Measurements from ENCODE around the gene H3-3A.
"Not testable (repeated sequence)": the region's sequence is repeated elsewhere in the genome, so short reads cannot be mapped to it uniquely, and the experiment has no call there.

The H3-3A gene

DNA sequence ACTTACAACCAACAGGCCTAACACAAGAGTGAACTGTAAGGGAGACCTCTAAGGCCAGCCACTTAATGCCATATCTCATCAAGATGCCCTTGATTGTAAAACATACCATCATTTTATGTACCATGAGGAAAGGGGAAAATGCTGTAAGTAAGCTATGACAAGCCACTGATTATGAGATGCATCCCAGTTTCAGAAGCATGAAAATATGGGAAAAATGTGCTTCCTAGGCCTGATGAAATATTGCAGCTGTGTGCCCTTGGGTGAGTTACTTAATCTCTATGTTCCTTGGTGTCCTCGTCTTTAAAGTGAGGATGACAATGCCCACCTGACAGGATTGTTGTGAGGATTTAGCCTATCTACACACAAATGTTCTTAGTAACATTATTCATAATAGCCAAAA is 28.9 kb downstream of the H3-3A start:
- no peaks in the 10 kb centered on the region for H3K9me3 Mint-ChIP-seq
- H3K4me3 Mint-ChIP-seq = no peak overlapping the region
- peaks cover 5% of the 10 kb centered on the region for H3K27me3 Mint-ChIP-seq
- no peaks in the 10 kb centered on the region for H3K36me3 Mint-ChIP-seq (ENCODE audit: low read depth)
- no peak overlapping the region for H3K27ac Mint-ChIP-seq
- H3K4me1 Mint-ChIP-seq (ENCODE audit: low read depth) = no peaks in the 10 kb centered on the region

DNA sequence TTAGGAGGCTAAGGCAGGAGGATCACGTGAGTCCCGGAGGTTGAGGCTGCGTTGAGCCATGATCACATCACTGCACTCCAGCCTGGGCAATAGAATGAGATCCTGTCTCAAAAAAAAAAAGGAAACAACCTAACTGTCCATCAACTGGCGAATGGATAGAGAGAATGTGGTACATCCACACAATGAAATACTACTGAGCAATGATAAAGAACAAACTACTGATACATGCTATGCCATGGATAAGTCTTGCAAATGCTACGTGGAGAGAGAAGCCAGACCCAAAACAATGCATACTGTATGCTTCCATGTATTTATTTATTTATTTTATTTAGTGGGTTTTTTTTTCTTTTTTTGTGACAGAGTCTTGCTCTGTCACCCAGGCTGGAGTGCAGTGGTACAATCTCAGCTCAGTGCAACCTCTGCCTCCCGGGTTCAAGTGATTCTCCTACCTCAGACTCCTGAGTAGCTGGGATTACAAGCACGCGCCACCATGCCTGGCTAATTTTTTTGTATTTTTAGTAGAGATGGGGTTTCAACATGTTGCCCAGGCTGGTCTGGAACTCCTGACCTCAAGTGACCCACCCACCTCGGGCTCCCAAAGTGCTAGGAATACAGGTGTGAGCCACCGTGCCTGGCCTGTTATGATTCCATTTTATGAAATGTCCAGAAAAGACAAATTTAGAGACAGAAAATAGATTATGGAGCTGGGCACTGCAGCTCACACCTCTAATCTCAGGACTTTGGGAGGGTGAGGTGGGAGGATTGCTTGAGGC is 29.7 kb downstream of the H3-3A start:
- not testable (repeated sequence) for H3K27me3 Mint-ChIP-seq; H3K9me3 Mint-ChIP-seq; H3K27ac Mint-ChIP-seq; H3K4me1 Mint-ChIP-seq (ENCODE audit: low read depth); H3K4me3 Mint-ChIP-seq; H3K36me3 Mint-ChIP-seq (ENCODE audit: low read depth)

DNA sequence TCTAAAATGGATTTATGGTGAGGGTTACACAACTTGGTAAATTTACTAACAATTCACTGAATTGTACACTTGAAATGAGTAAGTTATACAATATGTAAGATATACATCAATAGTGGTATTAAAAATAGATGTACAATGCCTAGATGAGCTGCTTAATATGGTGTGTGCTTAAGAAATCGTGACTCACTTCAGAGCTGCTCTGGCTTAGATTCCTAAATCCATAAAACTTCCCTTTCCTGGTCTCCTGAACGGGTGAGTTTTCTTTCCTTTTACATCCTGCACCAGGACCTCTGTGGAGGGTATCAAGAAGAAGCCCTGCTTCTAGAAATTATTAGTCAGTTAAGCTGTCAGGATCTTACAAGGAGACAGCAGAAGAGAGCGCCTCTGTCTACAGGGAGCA is 30.4 kb downstream of the H3-3A start:
- H3K9me3 Mint-ChIP-seq = no peaks in the 10 kb centered on the region
- no peaks in the 10 kb centered on the region for H3K4me1 Mint-ChIP-seq (ENCODE audit: low read depth)
- no peak overlapping the region for H3K27ac Mint-ChIP-seq
- no peak overlapping the region for H3K4me3 Mint-ChIP-seq
- H3K27me3 Mint-ChIP-seq = peaks cover 5% of the 10 kb centered on the region
- H3K36me3 Mint-ChIP-seq (ENCODE audit: low read depth) = no peaks in the 10 kb centered on the region

DNA sequence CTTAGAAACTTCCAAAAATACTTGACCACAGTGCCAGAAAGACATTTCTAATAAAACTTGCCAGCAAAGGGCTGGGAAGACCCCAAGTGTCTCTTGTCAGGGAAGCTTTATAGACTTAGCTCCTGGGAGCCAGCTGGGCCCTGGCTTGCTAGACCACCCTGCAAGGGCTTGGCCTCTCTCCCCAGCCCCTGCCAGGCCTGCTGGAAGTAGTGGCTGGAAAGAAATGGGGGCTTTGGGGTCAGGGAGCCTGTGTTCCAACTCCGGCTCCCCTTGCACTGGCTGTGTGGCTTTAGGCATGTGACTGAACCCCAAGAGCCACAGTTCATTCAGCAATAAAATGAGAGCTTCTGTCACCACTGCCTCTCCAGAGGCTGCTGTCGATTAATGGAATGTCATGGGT is 31.1 kb downstream of the H3-3A start:
- Mint-ChIP-seq H3K9me3 (no peaks in the 10 kb centered on the region), H3K4me3 (no peak overlapping the region), H3K27me3 (peaks cover 5% of the 10 kb centered on the region), H3K4me1 (ENCODE audit: low read depth) (no peaks in the 10 kb centered on the region), H3K36me3 (ENCODE audit: low read depth) (no peaks in the 10 kb centered on the region), H3K27ac (no peak overlapping the region)

DNA sequence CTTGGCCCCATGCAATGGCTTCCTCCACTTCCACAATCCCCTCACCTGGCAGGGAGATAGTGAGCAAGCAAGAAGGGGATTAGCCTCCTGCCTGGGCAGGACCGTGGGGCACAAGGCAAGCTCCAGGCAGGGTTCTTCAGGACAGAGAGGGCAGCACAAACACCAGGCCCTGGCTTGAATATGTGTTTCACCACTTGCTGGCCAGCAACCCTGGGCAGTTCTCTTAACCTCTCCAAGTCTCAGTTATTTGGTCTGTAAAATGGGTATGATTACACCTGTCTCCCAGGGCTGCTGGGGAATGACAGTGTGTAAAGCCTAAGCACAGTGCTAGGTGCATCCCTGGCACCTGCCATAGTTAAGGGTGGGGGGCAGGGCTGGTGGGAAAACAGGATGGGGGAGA is 31.9 kb downstream of the H3-3A start:
- Mint-ChIP-seq H3K27me3 (peaks cover 5% of the 10 kb centered on the region), H3K4me3 (no peak overlapping the region), H3K27ac (no peak overlapping the region), H3K4me1 (ENCODE audit: low read depth) (peaks cover 5% of the 10 kb centered on the region), H3K9me3 (no peaks in the 10 kb centered on the region), H3K36me3 (ENCODE audit: low read depth) (no peaks in the 10 kb centered on the region)

DNA sequence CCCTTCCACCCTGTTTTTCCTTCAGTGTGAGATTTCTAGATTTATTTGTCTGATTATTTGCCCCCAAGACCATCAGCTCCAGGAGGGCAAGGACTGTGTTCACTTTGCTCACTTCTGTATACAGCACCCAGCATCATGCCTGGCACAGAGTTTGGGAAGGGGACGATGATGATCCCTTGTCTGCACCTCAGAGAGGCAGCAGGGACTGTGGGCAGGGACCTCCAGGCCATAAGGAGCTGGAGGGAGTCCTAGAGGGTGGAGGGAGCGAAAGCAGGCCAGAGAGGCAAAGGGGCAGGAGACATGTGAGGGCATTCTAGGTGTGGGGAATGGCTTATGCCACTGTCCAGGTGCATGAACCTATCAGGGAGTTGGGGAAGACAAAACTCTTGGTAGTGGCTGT is 32.8 kb downstream of the H3-3A start:
- Mint-ChIP-seq H3K9me3 (no peaks in the 10 kb centered on the region), H3K27ac (no peak overlapping the region), H3K4me1 (ENCODE audit: low read depth) (peaks cover 13% of the 10 kb centered on the region), H3K27me3 (peaks cover 5% of the 10 kb centered on the region), H3K36me3 (ENCODE audit: low read depth) (no peaks in the 10 kb centered on the region), H3K4me3 (no peak overlapping the region)

DNA sequence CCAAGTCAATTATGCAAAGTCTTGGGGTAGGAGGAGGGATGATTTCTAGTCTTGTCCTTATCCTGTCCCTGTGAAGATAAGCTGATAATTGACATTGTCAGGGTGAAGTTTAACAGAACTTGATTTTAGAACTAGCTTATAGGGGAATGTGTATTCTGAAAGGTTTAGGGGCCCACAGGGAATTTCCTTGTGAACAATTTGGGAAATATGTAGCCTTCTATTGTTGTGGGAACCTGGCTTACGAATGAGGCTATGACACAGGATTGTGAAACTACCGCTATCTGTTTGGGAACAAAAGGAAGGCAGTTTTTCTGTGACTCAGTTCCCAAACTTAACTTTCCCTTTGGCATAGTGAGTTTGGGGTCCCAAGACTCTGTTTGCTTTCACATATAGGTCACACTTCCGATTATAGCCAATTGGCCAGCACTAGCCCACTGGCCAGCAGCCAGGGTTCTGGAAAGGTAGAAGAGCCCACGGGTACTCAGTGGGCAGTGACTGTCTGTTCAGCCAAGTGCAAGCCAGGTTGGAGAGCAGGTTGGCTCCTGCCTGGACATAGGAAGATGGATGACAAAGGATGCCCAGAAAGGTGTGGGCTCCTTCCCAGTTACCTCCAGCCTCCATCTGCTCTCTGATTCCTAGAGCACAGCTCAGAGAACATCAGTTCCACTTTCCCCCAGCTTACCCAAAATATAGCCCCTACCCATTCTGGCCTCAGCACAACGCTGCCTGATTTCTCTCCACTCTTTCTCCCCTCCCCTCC is 35.5 kb downstream of the H3-3A start:
- H3K27ac Mint-ChIP-seq = no peak overlapping the region
- no peaks in the 10 kb centered on the region for H3K36me3 Mint-ChIP-seq (ENCODE audit: low read depth)
- no peak overlapping the region for H3K4me3 Mint-ChIP-seq
- peaks cover 5% of the 10 kb centered on the region for H3K27me3 Mint-ChIP-seq
- H3K4me1 Mint-ChIP-seq (ENCODE audit: low read depth) = peaks cover 23% of the 10 kb centered on the region
- H3K9me3 Mint-ChIP-seq = no peaks in the 10 kb centered on the region

DNA sequence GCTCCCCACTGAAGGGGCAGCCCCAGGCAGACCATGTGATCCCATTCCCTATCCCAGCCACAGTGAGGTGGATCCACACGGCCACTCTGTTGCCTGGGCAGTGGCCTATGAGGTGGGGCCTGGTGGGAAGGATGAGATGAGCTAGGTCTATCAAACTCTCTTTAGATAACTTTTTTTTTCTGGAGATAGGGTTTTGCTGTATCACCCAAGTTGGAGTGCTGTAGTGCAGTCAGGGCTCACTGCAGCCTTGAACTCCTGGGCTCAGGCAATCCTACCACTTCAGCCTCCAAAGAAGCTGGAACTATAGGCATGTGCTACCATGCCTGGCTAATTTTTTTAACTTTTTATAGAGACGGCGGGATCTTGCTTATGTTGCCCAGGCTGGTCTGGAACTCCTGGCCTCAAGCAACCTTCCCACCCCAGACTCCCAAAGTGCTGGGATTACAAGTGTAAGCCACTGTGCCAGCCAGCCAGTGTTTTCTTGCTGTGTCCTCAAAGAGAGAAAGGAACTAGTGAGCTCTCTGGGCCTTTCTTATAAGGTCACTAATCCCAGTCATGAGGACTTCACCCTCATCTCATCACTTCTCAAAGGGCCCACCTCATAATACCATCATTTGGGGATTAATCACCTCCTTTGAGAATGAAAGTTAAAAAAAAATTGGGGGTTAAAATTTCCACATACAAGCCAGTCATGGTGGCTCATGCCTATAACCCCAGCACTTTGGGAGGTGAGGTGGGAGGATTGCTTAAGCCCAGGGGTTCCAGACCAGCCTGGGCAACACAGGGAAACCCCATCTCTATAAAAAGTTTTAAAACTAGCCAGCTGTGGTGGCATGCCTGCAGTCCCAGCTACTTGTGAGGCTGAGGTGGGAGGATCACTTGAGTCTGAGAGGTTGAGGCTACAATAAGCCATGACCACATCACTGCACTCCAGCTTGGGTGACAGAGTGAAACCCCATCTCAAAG is 36.6 kb downstream of the H3-3A start:
- Mint-ChIP-seq H3K27ac (peak overlapping the region; percentile 4), H3K9me3 (no peaks in the 10 kb centered on the region), H3K4me1 (ENCODE audit: low read depth) (peaks cover 23% of the 10 kb centered on the region), H3K36me3 (ENCODE audit: low read depth) (no peaks in the 10 kb centered on the region), H3K4me3 (no peak overlapping the region), H3K27me3 (peaks cover 5% of the 10 kb centered on the region)

DNA sequence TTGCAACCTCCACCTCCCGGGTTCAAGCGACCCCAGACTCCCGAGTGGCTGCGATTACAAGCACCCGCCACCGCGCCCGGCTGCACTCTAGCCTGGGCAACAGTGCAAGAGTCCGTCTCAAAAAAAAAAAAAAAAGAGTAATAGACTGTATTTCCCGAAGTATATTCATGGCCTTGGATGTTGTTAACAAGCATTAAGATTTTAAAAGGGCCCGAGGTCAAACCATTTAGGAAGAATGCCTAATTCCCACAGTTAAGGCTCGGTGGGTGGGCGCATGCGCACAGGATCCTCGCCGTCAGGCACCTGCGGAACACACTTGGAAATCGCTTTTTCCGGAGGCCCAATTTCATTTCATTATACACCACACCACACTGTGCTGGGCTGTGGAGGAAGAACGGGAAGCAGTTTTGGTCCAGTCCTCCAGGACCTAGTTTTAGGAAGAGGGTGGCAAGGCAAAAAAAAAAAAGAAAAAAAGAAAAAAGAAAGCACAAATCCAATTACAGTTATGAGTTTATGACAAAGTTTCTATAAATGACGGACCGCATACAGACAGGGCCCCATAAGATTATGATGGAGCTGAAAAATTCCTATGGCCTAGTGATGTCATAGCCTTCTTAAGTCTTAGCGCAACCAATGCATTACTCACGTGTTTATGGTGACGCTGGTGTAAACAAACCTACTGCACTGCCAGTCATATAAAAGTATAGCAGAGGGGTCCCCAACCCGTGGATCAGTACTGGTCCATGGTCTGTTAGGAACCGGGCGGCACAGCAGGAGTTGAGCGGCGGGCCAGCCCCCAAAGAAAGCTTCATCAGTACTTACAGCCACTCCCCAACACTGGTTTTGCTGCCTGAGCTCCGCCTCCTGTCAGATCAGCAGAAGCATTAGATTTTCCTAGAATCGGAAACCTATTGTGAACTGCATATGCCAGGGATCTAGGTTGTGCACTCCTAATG is 38.2 kb downstream of the H3-3A start:
- Mint-ChIP-seq H3K4me1 (ENCODE audit: low read depth) (peaks cover 23% of the 10 kb centered on the region), H3K4me3 (peak overlapping the region; percentile 80), H3K27ac (peak overlapping the region; percentile 49), H3K36me3 (ENCODE audit: low read depth) (no peaks in the 10 kb centered on the region), H3K9me3 (no peaks in the 10 kb centered on the region), H3K27me3 (no peaks in the 10 kb centered on the region)

DNA sequence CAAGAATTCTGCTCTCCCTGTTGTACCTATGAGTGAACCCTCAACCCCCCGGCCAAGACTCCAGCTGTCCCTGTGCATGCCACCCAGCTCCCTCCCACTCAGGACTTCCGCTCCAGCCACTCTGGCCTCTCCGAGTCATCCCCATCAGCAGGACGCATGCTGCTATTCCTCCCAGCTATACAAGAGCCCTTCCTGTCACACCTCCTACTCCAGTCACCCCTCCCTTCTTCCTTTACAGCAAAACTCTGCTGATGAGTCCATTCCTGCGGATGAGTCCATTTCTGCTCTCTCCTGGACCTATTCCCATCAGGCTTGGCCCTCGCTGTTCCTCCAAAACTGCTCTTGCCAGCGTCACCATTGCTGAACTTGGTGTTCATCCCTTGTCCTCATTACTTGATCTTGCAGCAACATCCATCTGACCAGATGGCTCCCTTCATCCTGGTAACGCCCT is 42.2 kb downstream of the H3-3A start:
- Mint-ChIP-seq H3K4me3 (no peak overlapping the region), H3K4me1 (ENCODE audit: low read depth) (peaks cover 24% of the 10 kb centered on the region), H3K36me3 (ENCODE audit: low read depth) (no peaks in the 10 kb centered on the region), H3K27me3 (no peaks in the 10 kb centered on the region), H3K9me3 (no peaks in the 10 kb centered on the region), H3K27ac (no peak overlapping the region)

DNA sequence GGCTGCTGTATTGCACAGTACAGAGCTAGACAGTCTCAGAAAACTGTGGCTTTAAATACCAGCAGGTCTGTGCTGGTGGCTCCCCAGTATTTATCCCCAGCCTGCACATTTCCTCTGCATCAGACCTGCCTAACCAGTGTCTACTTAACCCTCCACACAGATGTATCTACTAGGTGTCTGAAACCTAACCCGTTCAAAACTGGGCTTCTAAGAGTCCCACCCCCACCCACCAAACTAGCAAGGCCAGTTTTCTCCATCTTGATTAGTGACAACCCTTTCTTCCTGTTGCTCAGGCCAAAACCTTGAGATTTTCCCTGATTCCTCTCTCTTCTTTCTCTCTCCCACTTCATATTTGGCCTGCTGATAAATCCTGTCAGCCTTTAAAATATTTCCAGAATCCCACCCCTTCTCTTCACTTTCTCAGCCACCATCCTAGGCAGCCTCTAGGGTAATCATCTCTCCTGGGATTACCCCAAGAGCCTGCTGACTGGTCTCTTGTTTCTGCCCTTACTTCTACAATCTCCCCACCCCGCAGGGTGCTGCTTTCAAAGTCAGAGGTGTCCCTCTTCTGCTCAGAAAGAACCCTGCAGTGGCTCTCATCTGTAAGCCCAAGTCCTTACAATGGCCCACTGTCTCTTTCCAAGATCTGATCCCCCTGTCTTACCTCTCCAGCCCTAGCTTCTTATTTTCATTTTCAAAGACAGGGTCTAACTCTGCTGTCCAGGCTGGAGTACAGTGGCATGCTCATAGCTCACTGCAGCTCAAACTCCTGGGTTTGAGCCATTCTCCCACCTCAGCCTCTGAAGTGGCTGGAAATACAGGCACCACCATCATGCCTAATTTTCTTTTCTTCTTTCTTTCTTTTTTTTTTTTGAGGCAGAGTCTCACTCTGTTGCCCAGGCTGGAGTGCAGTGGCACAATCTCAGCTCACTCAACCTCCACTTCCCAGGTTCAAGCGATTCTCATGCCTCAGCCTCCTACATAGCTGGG is 45.2 kb downstream of the H3-3A start:
- no peak overlapping the region for H3K27ac Mint-ChIP-seq
- H3K4me1 Mint-ChIP-seq (ENCODE audit: low read depth) = peaks cover 26% of the 10 kb centered on the region
- H3K36me3 Mint-ChIP-seq (ENCODE audit: low read depth) = no peaks in the 10 kb centered on the region
- H3K9me3 Mint-ChIP-seq = no peaks in the 10 kb centered on the region
- no peaks in the 10 kb centered on the region for H3K27me3 Mint-ChIP-seq
- H3K4me3 Mint-ChIP-seq = no peak overlapping the region

DNA sequence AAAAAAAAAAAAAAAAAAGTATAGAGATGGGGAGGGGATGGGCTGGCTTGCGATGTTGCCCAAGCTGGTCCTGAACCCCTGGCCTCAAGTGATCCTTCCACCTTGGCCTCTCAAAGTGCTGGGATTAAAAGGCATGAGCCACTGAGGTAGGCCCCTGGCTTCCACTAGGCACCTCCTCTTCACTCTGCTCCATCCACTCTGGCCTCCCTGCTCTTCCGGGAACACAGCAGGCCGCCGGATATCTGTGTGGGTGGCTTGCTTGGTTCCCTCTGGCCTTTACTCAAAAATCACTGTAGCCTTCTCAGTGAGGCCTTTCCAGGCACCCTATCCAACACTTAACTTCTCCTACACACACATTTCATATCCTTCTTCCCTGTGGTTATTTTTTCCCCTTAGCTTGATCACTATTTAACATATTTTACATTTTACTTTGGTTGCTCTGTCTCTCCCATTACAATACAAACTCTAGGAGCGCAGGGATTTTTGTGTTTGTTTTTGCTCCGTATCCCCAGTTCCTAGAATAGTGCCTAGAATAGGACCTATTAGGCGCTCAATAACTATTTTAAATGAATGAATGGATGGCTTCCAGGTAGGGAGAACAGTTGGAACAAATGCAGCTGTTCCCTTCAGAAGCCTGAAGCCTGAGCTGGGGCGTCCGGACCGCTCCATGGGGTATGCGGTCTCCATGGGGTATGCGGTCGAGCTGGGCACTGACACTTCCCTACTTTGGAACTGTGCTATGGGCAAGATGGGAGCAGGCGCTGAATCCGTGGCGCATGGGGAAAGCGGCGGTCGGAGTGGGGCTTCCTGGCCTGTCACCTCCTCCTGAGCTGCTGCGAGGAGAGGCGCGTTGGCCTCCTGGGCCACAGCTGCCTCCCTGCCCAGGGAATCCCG is 46.7 kb downstream of the H3-3A start:
- no peaks in the 10 kb centered on the region for H3K27me3 Mint-ChIP-seq
- H3K36me3 Mint-ChIP-seq (ENCODE audit: low read depth) = no peaks in the 10 kb centered on the region

More for the DNA sequence above, 46.7 kb downstream of the H3-3A start:
- Mint-ChIP-seq H3K4me3 (peak overlapping the region; percentile 86), H3K27ac (peak overlapping the region; percentile 84), H3K4me1 (ENCODE audit: low read depth) (peaks cover 26% of the 10 kb centered on the region), H3K9me3 (no peaks in the 10 kb centered on the region)
